Uterus (tissue), 4 donors: Measurements from ENCODE around the gene MSI2. TPM values are rescaled to one million over a fixed set of nuclear protein-coding genes. Genes with fewer than 3 reads are reported as not detected.

Experiments used
- DNase-seq, 2 donors: peaks; one replicate each; pipeline ENCODE4 v3.0.0-alpha.2; 2019 to 2020
- H3K27ac ChIP-seq, 2 donors: fragments of 200-600 bp; sonication (generic); 1 replicate in 1 of 2; 2 replicates in 1 of 2; pipeline ENCODE4 v1.5.1; 2016 to 2018
- H3K27me3 ChIP-seq, 2 donors: fragments of 200-600 bp; sonication (generic); one replicate each; pipeline ENCODE4 v1.5.1; 2018 to 2019; ENCODE audit warnings: control low read depth in 1 of 2
- H3K36me3 ChIP-seq, 2 donors: fragments of 200-600 bp; sonication (generic); one replicate each; pipeline ENCODE4 v1.5.1; 2019; ENCODE audit warnings: control low read depth in 1 of 2
- H3K4me1 ChIP-seq, 2 donors: fragments of 200-600 bp; sonication (generic); one replicate each; pipeline ENCODE4 v1.5.1; 2018 to 2019; ENCODE audit warnings: control low read depth in 1 of 2
- H3K4me3 ChIP-seq, 2 donors: fragments of 200-600 bp; sonication (generic); 1 replicate in 1 of 2; 2 replicates in 1 of 2; pipeline ENCODE4 v1.5.1; 2018 to 2019; ENCODE audit warnings: mild to moderate bottlenecking in 1 of 2
- H3K9me3 ChIP-seq, 2 donors: fragments of 200-600 bp; sonication (generic); one replicate each; pipeline ENCODE4 v1.5.1; 2019; ENCODE audit warnings: control low read depth in 1 of 2
- CTCF ChIP-seq, 4 experiments: fragments of 200-600 bp in 2 of 4; fragments of 450-650 bp in 2 of 4; sonication (generic) in 2 of 4; IDR thresholded peaks; one replicate each; pipeline ENCODE4 v1.5.1; 2016 to 2019; ENCODE audit warnings: antibody characterized with exemption in 4 of 4, mild to moderate bottlenecking in 2 of 4, moderate library complexity in 1 of 4
- POLR2A ChIP-seq, 2 donors: fragments of 450-650 bp; IDR thresholded peaks; one replicate each; pipeline ENCODE4 v1.6.1; 2016; ENCODE audit warnings: antibody characterized with exemption in 2 of 2, mild to moderate bottlenecking in 1 of 2, moderate library complexity in 1 of 2
- intact Hi-C: fragments of 100-400 bp; cut with DNase I; formaldehyde crosslinking; loops from one replicate; pipeline ENCODE4 v1.15.1; 2023; ENCODE audit warnings: low total_unique reads
- total RNA-seq, 4 donors: library from RNA; depleted of rRNA in 3 of 4; stranded (reverse); fragments of >200 nt in 3 of 4; gene quantifications; one replicate each; pipeline versions ENCODE4 v1.1.0 to v1.2.4, GENCODE V29; 2014 to 2023
- donor health status: DM: yes; HTN: yes; CAD: no.

The MSI2 gene
- total RNA-seq, 4 donors from 2014 or later = 13.2 to 60.8 (median 44.5) TPM

GRCh38 chr17:57257195-57257894, 1.0 kb downstream of the MSI2 start:
- H3K27ac ChIP-seq = peak overlapping the region; percentile 98 to 99
- TF ChIP-seq CTCF (IDR thresholded peaks at IDR 0.05) (no peak), POLR2A (IDR thresholded peaks at IDR 0.05) (no peak)
- no peaks in the 10 kb centered on the region for H3K36me3 ChIP-seq
- no peaks in the 10 kb centered on the region for H3K9me3 ChIP-seq
- intact Hi-C loops = no loop called here
- no peak for DNase-seq
- peaks cover 0 to 6% of the 10 kb centered on the region in 2 donors for H3K4me1 ChIP-seq
- H3K4me3 ChIP-seq = peak overlapping the region; percentile 86 to 96
- no peaks in the 10 kb centered on the region for H3K27me3 ChIP-seq

- no peak for DNase-seq
- intact Hi-C loops = no loop called here
- Histone ChIP-seq H3K4me3 (peak overlapping the region; percentile 86 to 96), H3K27ac (peak overlapping the region in 1 of 2 donors; percentile 98), H3K27me3 (no peaks in the 10 kb centered on the region), H3K4me1 (peaks cover 0 to 6% of the 10 kb centered on the region in 2 donors), H3K36me3 (no peaks in the 10 kb centered on the region), H3K9me3 (no peaks in the 10 kb centered on the region)
- TF ChIP-seq CTCF (IDR thresholded peaks at IDR 0.05) (no peak), POLR2A (IDR thresholded peaks at IDR 0.05) (no peak)
Observed at GRCh38 chr17:57257895-57258851, 1.9 kb downstream of the MSI2 start.

- intact Hi-C loops = no loop called here
- Histone ChIP-seq H3K36me3 (no peaks in the 10 kb centered on the region), H3K9me3 (no peaks in the 10 kb centered on the region), H3K4me3 (peak overlapping the region in 1 of 2 donors; percentile 96), H3K27me3 (no peaks in the 10 kb centered on the region), H3K27ac (no peak overlapping the region), H3K4me1 (peaks cover 0 to 6% of the 10 kb centered on the region in 2 donors)
- no peak for DNase-seq
- TF ChIP-seq CTCF (IDR thresholded peaks at IDR 0.05) (no peak), POLR2A (IDR thresholded peaks at IDR 0.05) (no peak)
Observed at GRCh38 chr17:57259306-57259705, 3.0 kb downstream of the MSI2 start.

GRCh38 chr17:57259817-57260216, 3.5 kb downstream of the MSI2 start:
- intact Hi-C loops = no loop called here
- no peak overlapping the region for H3K4me3 ChIP-seq
- H3K4me1 ChIP-seq = peaks cover 0 to 6% of the 10 kb centered on the region in 2 donors
- DNase-seq = no peak
- H3K36me3 ChIP-seq = no peaks in the 10 kb centered on the region
- TF ChIP-seq POLR2A (IDR thresholded peaks at IDR 0.05) (no peak), CTCF (IDR thresholded peaks at IDR 0.05) (no peak)
- H3K9me3 ChIP-seq = no peaks in the 10 kb centered on the region
- H3K27me3 ChIP-seq = no peaks in the 10 kb centered on the region
- no peak overlapping the region for H3K27ac ChIP-seq
